RWPE1 (cell line): Measurements from ENCODE around the gene PASK.

Source experiments
- CTCF ChIA-PET: fragments of 350-600 bp; sonication (Branson Sonifier 250); formaldehyde crosslinking; extraction: SDS; loops from one replicate; lab custom pipeline; 2021; lab: Yijun Ruan, JAX
- POLR2A ChIA-PET: fragments of 400-600 bp; formaldehyde crosslinking; extraction: SDS; loops from one replicate; lab custom pipeline; 2020; ENCODE audit warnings: antibody characterized with exemption; ENCODE audit not compliant: low non-redundant PET; lab: Yijun Ruan, JAX
- DNase-seq: peaks from one replicate; pipeline ENCODE4 v3.0.0; 2012; ENCODE audit warnings: low spot score
- H3K27ac ChIP-seq: fragments of 450-650 bp; 2 replicates; pipeline ENCODE4 v1.5.1; 2017
- CTCF ChIP-seq: fragments of 450-650 bp; conservative IDR thresholded peaks from 2 replicates; pipeline ENCODE4 v1.5.1; 2017; ENCODE audit warnings: low read depth, mild to moderate bottlenecking

The PASK gene

GRCh38 chr2:241091734-241092445 lies 57.4 kb downstream of the PASK start:
- POLR2A ChIA-PET: interaction anchor here (0.6 kb wide), 1 partner anchor 1737 kb away, joined by 3 read pairs; no protein-coding TSS in a partner anchor
- CTCF ChIA-PET: interaction anchor here (0.6 kb wide), 1 partner anchor 785 kb away, joined by 7 read pairs; no protein-coding TSS in a partner anchor
- no peak overlapping the region for H3K27ac ChIP-seq
- no peak for DNase-seq
- TF ChIP-seq CTCF: no peak

GRCh38 chr2:241091201-241091600 lies 58.1 kb downstream of the PASK start:
- no peak for DNase-seq
- no peak for TF ChIP-seq CTCF
- H3K27ac ChIP-seq: no peak overlapping the region
- ChIA-PET POLR2A (no interaction called here), CTCF (interaction anchor here (0.6 kb wide), 1 partner anchor 784 kb away, joined by 7 read pairs; no protein-coding TSS in a partner anchor)

- no peak overlapping the region for H3K27ac ChIP-seq
- ChIA-PET CTCF (interaction anchor here (1.0 kb wide), 1 partner anchor 10 kb away, joined by 3 read pairs; no protein-coding TSS in a partner anchor), POLR2A (no interaction called here)
- DNase-seq: no peak
- no peak for TF ChIP-seq CTCF
These were observed 60.2 kb downstream of the PASK start for GRCh38 chr2:241088791-241089732.

GRCh38 chr2:241088376-241088775 lies 60.9 kb downstream of the PASK start:
- no peak for TF ChIP-seq CTCF
- no peak for DNase-seq
- no peak overlapping the region for H3K27ac ChIP-seq
- POLR2A ChIA-PET: no interaction called here
- CTCF ChIA-PET: interaction anchor here (1.0 kb wide), 1 partner anchor 10 kb away, joined by 3 read pairs; no protein-coding TSS in a partner anchor

- H3K27ac ChIP-seq: no peak overlapping the region
- POLR2A ChIA-PET: no interaction called here
- TF ChIP-seq CTCF: no peak
- CTCF ChIA-PET: interaction anchor here (1.0 kb wide), 1 partner anchor 9 kb away, joined by 3 read pairs; no protein-coding TSS in a partner anchor
- no peak for DNase-seq
These were observed 61.6 kb downstream of the PASK start for GRCh38 chr2:241087420-241088268.
